AG09309 (cell line): Measurements from ENCODE around the gene NUTM1.
"Not testable (repeated sequence)": the region's sequence is repeated elsewhere in the genome, so short reads cannot be mapped to it uniquely, and the experiment has no call there.

Experiments used
- DNase-seq: peaks from one replicate; pipeline ENCODE4 v3.0.0-alpha.2; 2010; ENCODE audit warnings: low read depth
- H3K4me3 ChIP-seq: 2 replicates; pipeline ENCODE4 v1.5.1; 2011; ENCODE audit warnings: mild to moderate bottlenecking, low read depth, low read length, moderate library complexity; ENCODE audit not compliant: control insufficient read depth
- CTCF ChIP-seq: IDR thresholded peaks from 2 replicates; pipeline ENCODE4 v1.5.1; 2011; ENCODE audit warnings: mild to moderate bottlenecking, low read depth, low read length, inconsistent platforms; ENCODE audit not compliant: insufficient read depth, control insufficient read depth; ENCODE audit errors: missing control alignments

Gene NUTM1

GRCh38 chr15:34347951-34348638, 5.0 kb downstream of the NUTM1 start:
- H3K4me3 ChIP-seq, result no peak overlapping the region
- no peak for DNase-seq
- TF ChIP-seq CTCF, result no peak

GRCh38 chr15:34348735-34349300, 5.7 kb downstream of the NUTM1 start:
- H3K4me3 ChIP-seq, result no peak overlapping the region
- DNase-seq, result no peak
- no peak for TF ChIP-seq CTCF

GRCh38 chr15:34349769-34350168, 6.7 kb downstream of the NUTM1 start:
- no peak overlapping the region for H3K4me3 ChIP-seq
- no peak for TF ChIP-seq CTCF
- DNase-seq, result no peak

- DNase-seq, H3K4me3 ChIP-seq: not testable (repeated sequence)
Measured at GRCh38 chr15:34352996-34353395, 9.9 kb downstream of the NUTM1 start.

GRCh38 chr15:34353627-34354026, 10.5 kb downstream of the NUTM1 start:
- TF ChIP-seq CTCF, result no peak
- no peak for DNase-seq
- H3K4me3 ChIP-seq, result no peak overlapping the region

GRCh38 chr15:34354286-34354685, 11.2 kb downstream of the NUTM1 start:
- no peak for DNase-seq
- H3K4me3 ChIP-seq, result no peak overlapping the region

More at GRCh38 chr15:34354286-34354685, 11.2 kb downstream of the NUTM1 start:
- TF ChIP-seq CTCF, result no peak
